ENCODE results near the gene KLRD1. TPM values are rescaled to one million over a fixed set of nuclear protein-coding genes. Genes with fewer than 3 reads are reported as not detected.
"Not testable (repeated sequence)": the region's sequence is repeated elsewhere in the genome, so short reads cannot be mapped to it uniquely, and the experiment has no call there.

KLRD1 gene
- total RNA-seq, 1 donor = 0.86 TPM

GRCh38 chr12:10301103-10301502, 6.6 kb upstream of the KLRD1 start:
- no peak overlapping the region for H3K4me3 ChIP-seq (ENCODE audit: low read depth, low read length)
- peak; percentile 85 for DNase-seq (ENCODE audit: low read depth)
- no peak for TF ChIP-seq CTCF (IDR thresholded peaks at IDR 0.05; ENCODE audit: insufficient read depth, low read depth, low read length)

- no peak for TF ChIP-seq CTCF (IDR thresholded peaks at IDR 0.05; ENCODE audit: insufficient read depth, low read depth, low read length)
- no peak overlapping the region for H3K4me3 ChIP-seq (ENCODE audit: low read depth, low read length)
- DNase-seq (ENCODE audit: low read depth) = peak; percentile 97
Observed at GRCh38 chr12:10304161-10304574, 3.5 kb upstream of the KLRD1 start.

GRCh38 chr12:10305411-10305810, 2.3 kb upstream of the KLRD1 start:
- H3K4me3 ChIP-seq (ENCODE audit: low read depth, low read length) = no peak overlapping the region
- no peak for TF ChIP-seq CTCF (IDR thresholded peaks at IDR 0.05; ENCODE audit: insufficient read depth, low read depth, low read length)
- no peak for DNase-seq (ENCODE audit: low read depth)

- H3K4me3 ChIP-seq (ENCODE audit: low read depth, low read length) = no peak overlapping the region
- peak; percentile 39 for DNase-seq (ENCODE audit: low read depth)
- no peak for TF ChIP-seq CTCF (IDR thresholded peaks at IDR 0.05; ENCODE audit: insufficient read depth, low read depth, low read length)
Observed at GRCh38 chr12:10310926-10311720, 3.5 kb downstream of the KLRD1 start.

GRCh38 chr12:10319388-10319787, 11.7 kb downstream of the KLRD1 start:
- H3K4me3 ChIP-seq (ENCODE audit: low read depth, low read length) = no peak overlapping the region
- DNase-seq (ENCODE audit: low read depth) = no peak
- TF ChIP-seq CTCF (IDR thresholded peaks at IDR 0.05; ENCODE audit: insufficient read depth, low read depth, low read length) = no peak

- DNase-seq (ENCODE audit: low read depth) = no peak
- no peak for TF ChIP-seq CTCF (IDR thresholded peaks at IDR 0.05; ENCODE audit: insufficient read depth, low read depth, low read length)
- no peak overlapping the region for H3K4me3 ChIP-seq (ENCODE audit: low read depth, low read length)
Observed at GRCh38 chr12:10320643-10321042, 13.0 kb downstream of the KLRD1 start.

GRCh38 chr12:10328691-10329090, 21.0 kb downstream of the KLRD1 start:
- H3K4me3 ChIP-seq (ENCODE audit: low read depth, low read length); DNase-seq (ENCODE audit: low read depth): not testable (repeated sequence)
